Measurements from ENCODE around the gene KRTCAP2. TPM values are rescaled to one million over a fixed set of nuclear protein-coding genes. Genes with fewer than 3 reads are reported as not detected.

Gene KRTCAP2
- total and polyA plus RNA-seq, 12 donors = 96.1 to 355 (median 129) TPM

DNA sequence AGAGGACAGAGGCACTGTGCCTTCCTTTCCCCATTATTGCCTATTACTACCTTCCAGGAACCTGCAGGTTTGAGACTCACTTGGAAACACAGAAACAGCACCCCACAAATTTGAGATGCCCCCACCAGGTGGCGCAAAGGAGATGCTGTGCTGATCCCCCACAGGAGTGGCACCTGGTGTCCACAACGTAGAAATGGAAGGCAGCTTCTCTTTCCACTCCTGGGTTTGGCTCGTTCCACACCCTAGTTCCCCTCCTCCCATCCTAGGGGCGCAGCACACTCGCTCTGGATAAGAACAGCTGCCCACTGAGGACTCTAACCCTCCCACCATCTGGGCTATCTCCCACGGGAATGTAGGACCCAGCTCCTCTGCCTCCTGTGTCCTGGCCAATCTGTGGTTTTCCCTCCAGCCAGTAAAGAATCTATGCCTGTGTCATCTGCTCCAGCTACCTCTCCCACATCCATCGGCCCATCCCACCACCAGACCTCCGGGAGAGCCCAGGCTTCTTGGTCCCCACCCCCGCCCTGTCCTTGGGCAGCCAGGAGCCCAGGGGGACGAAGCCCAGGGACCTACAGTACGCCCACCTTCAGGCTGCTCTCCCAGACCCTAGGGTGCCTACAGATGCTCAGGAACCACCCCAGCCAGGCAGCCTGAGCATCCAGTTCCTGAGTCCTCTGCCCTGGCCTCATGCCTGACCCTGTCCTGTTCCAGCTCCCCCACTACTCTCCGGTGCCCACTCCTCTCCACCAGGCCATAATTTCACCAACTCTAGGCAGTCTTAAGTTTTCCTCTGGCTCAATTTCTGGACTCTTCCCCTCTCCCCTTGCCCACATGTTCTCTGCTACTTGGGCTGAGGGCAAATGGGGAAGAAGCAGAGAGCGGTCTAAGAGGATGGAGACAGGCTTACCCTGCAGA lies 34.0 kb upstream of the KRTCAP2 start:
- TF ChIP-seq, protein P1, sequence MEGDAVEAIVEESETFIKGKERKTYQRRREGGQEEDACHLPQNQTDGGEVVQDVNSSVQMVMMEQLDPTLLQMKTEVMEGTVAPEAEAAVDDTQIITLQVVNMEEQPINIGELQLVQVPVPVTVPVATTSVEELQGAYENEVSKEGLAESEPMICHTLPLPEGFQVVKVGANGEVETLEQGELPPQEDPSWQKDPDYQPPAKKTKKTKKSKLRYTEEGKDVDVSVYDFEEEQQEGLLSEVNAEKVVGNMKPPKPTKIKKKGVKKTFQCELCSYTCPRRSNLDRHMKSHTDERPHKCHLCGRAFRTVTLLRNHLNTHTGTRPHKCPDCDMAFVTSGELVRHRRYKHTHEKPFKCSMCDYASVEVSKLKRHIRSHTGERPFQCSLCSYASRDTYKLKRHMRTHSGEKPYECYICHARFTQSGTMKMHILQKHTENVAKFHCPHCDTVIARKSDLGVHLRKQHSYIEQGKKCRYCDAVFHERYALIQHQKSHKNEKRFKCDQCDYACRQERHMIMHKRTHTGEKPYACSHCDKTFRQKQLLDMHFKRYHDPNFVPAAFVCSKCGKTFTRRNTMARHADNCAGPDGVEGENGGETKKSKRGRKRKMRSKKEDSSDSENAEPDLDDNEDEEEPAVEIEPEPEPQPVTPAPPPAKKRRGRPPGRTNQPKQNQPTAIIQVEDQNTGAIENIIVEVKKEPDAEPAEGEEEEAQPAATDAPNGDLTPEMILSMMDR (IDR thresholded peaks at IDR 0.05) = peak; percentile 73 to 88 (median 82)
- peak overlapping the region; percentile 98 to 100 (median 100) for H3K27ac ChIP-seq
- peak; percentile 84 to 85 for DNase-seq
- H3K4me3 ChIP-seq = peak overlapping the region in 9 of 10 donors; percentile 64 to 91 (median 82)
- peak in 6 of 8 donors; percentile 8 to 41 (median 28) for ATAC-seq
- H3K9me3 ChIP-seq = no peaks in the 10 kb centered on the region
- peaks cover 9 to 43% (median 31%) of the 10 kb centered on the region in 9 donors for H3K4me1 ChIP-seq
- WGBS, 2 donors = 28 to 29% methylated on average over 13 of the region's 13 CpGs
- H3K27me3 ChIP-seq = no peaks in the 10 kb centered on the region
- peaks cover 0 to 22% (median 0%) of the 10 kb centered on the region in 9 donors for H3K36me3 ChIP-seq
- intact Hi-C loops (cut with DNase I) = loop anchor here in 5 of 10 donors (2.0 to 10.0 kb wide), 5 partner anchors 35 to 388 kb away; partner anchors contain the start of gene RUSC1 (in 2 of the 5)

DNA sequence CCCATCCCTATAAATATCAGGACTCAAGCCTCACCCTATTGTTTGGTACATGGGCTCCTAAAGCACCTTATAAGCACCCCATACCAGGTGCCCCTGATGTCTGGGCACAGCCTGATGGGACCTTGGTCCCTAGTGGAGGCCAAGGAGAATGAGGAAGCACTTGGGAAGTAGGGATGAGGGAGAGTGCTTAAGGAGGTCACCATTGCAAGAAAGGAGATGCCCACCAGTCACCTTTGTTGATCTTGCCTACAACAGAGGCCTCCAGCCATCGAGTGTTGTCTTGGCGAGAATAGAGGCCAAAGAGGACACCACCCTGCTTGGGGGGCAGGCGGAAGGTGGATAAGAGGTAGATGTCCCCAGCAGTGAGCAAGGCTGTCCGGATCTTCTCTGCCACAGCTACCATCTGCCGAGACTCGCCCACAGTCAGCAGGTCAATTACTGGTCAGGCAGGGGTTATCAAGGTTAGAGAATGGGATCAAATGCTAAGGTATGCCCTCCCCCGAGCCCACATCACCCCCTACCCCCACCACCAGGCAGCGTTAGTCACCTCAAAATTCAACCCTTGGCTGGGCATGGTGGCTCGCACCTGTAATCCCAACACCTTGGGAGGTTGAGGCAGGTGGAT lies 33.0 kb upstream of the KRTCAP2 start:
- intact Hi-C loops (cut with DNase I) = loop anchor here in 5 of 10 donors (2.0 to 10.0 kb wide), 5 partner anchors 36 to 389 kb away; partner anchors contain the start of gene RUSC1 (in 2 of the 5)
- no peaks in the 10 kb centered on the region for H3K27me3 ChIP-seq
- H3K4me1 ChIP-seq = peaks cover 9 to 40% (median 31%) of the 10 kb centered on the region in 9 donors
- no peaks in the 10 kb centered on the region for H3K9me3 ChIP-seq
- TF ChIP-seq, protein P1 (IDR thresholded peaks at IDR 0.05) = no peak
- ATAC-seq (no peak), DNase-seq (no peak)
- peaks cover 0 to 13% (median 0%) of the 10 kb centered on the region in 9 donors for H3K36me3 ChIP-seq
- 64 to 72% methylated on average over 9 of the region's 9 CpGs for WGBS, 2 donors
- no peak overlapping the region for H3K27ac ChIP-seq
- H3K4me3 ChIP-seq = peak overlapping the region in 1 of 10 donors; percentile 89

DNA sequence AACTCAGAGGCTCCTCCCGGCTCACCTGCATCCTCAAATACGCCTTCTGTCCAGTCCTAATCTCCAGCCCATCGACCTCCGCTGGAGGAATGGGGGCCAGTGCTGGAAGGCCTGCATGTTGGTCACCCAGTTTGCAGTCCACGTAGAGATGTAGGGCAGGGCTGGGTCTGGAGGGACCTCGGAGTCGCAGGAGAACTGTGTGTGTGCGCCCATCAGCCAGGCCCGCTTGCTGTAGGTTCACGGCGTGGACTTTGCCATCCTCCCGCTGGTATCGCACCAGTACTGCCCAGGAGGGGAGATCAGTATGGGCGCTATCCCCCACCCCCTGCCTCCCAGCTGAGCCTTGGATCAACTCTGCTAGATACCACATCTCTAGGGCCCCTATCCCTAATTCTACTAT lies 31.9 kb upstream of the KRTCAP2 start:
- DNase-seq (no peak), ATAC-seq (no peak)
- Histone ChIP-seq H3K36me3 (peaks cover 0 to 8% (median 0%) of the 10 kb centered on the region in 9 donors), H3K4me3 (no peak overlapping the region), H3K27ac (no peak overlapping the region), H3K4me1 (peaks cover 9 to 30% (median 27%) of the 10 kb centered on the region in 9 donors), H3K27me3 (no peaks in the 10 kb centered on the region), H3K9me3 (no peaks in the 10 kb centered on the region)
- WGBS, 2 donors = 93 to 94% methylated on average over 14 of the region's 14 CpGs
- intact Hi-C loops (cut with DNase I) = loop anchor here in 5 of 10 donors (5.0 to 10.0 kb wide), 4 partner anchors 37 to 390 kb away; partner anchors contain the start of gene RUSC1 (in 2 of the 5)
- TF ChIP-seq, protein P1 (IDR thresholded peaks at IDR 0.05) = no peak
